H1 (cell line): ENCODE measurements around the gene SPOPL.

ENCODE experiments used
- CBX8 ChIP-seq: fragments of 300-800, 300-1000 bp; sonication (generic); IDR thresholded peaks from 2 replicates; pipeline ENCODE4 v1.7.1; 2016; ENCODE audit warnings: low read depth, low read length, borderline replicate concordance
- CEBPB ChIP-seq: IDR thresholded peaks from 2 replicates; pipeline ENCODE4 v1.6.1; 2012; ENCODE audit warnings: low read depth, low read length
- GABPA ChIP-seq: IDR thresholded peaks from 2 replicates; pipeline ENCODE4 v1.6.1; 2011; ENCODE audit warnings: mild to moderate bottlenecking, low read length, moderate library complexity, borderline replicate concordance; ENCODE audit not compliant: insufficient read depth
- JUND ChIP-seq: IDR thresholded peaks from 2 replicates; pipeline ENCODE4 v1.6.1; 2011; ENCODE audit warnings: mild to moderate bottlenecking, improper control_type of control experiment, low read length
- POLR2A ChIP-seq, 2 experiments: IDR thresholded peaks; 1 replicate in 1 of 2; 2 replicates in 1 of 2; pipeline ENCODE4 v1.6.1; 2011; ENCODE audit warnings: low read depth in 2 of 2, low read length in 2 of 2, mild to moderate bottlenecking in 2 of 2; ENCODE audit errors: control extremely low read depth in 1 of 2
- SP4 ChIP-seq: IDR thresholded peaks from 2 replicates; pipeline ENCODE4 v1.6.1; 2012; ENCODE audit warnings: low read length, inconsistent platforms
- TAF1 ChIP-seq: IDR thresholded peaks from 2 replicates; pipeline ENCODE4 v1.6.1; 2011; ENCODE audit warnings: mild to moderate bottlenecking, low read depth, low read length
- YY1 ChIP-seq: IDR thresholded peaks from 2 replicates; pipeline ENCODE4 v1.6.1; 2011; ENCODE audit warnings: low read depth, mild to moderate bottlenecking, low read length
- TF ChIP-seq, protein P1 (sequence below), 3 experiments: IDR thresholded peaks; 1 replicate in 2 of 3; 2 replicates in 1 of 3; pipeline versions ENCODE4 v1.5.1 to v1.6.1; 2011; ENCODE audit warnings: low read length in 3 of 3, mild to moderate bottlenecking in 3 of 3, inconsistent platforms in 2 of 3, low read depth in 1 of 3, moderate library complexity in 1 of 3; ENCODE audit not compliant: insufficient read depth in 1 of 3; ENCODE audit errors: control extremely low read depth in 1 of 3
- TF ChIP-seq, protein P2 (sequence below): IDR thresholded peaks from 2 replicates; pipeline ENCODE4 v1.6.1; 2011; ENCODE audit warnings: low read length, improper control_type of control experiment

DNA sequence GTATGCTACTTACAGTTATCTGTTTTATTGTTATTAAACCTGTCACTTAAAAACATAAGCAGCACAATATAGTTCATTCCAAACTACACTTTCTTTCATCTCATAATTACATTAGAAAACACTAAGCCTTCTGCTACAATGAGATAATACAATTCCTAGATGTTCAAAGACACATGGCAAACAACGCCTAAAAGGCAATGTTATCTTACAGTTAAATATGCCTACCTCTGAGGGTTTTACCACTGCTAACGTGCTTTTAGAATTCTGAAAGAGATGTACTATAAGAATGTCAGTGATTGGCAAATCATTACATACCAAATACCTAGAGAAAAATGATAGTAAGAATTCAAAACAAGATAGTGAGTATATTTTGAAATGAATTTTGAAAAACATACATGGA is 46.8 kb upstream of the SPOPL start:
- TF ChIP-seq POLR2A (IDR thresholded peaks at IDR 0.05; ENCODE audit: control extremely low read depth in 1 of 2, low read depth in 2 of 2, low read length in 2 of 2) (no peak), JUND (no peak), CEBPB (no peak), SP4 (no peak), GABPA (no peak), TAF1 (no peak), CBX8 (no peak), YY1 (no peak)
- TF ChIP-seq, protein P1, sequence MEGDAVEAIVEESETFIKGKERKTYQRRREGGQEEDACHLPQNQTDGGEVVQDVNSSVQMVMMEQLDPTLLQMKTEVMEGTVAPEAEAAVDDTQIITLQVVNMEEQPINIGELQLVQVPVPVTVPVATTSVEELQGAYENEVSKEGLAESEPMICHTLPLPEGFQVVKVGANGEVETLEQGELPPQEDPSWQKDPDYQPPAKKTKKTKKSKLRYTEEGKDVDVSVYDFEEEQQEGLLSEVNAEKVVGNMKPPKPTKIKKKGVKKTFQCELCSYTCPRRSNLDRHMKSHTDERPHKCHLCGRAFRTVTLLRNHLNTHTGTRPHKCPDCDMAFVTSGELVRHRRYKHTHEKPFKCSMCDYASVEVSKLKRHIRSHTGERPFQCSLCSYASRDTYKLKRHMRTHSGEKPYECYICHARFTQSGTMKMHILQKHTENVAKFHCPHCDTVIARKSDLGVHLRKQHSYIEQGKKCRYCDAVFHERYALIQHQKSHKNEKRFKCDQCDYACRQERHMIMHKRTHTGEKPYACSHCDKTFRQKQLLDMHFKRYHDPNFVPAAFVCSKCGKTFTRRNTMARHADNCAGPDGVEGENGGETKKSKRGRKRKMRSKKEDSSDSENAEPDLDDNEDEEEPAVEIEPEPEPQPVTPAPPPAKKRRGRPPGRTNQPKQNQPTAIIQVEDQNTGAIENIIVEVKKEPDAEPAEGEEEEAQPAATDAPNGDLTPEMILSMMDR (IDR thresholded peaks at IDR 0.05; ENCODE audit: control extremely low read depth in 1 of 3, insufficient read depth in 1 of 3, low read depth in 1 of 3, low read length in 3 of 3): no peak
- TF ChIP-seq, protein P2, sequence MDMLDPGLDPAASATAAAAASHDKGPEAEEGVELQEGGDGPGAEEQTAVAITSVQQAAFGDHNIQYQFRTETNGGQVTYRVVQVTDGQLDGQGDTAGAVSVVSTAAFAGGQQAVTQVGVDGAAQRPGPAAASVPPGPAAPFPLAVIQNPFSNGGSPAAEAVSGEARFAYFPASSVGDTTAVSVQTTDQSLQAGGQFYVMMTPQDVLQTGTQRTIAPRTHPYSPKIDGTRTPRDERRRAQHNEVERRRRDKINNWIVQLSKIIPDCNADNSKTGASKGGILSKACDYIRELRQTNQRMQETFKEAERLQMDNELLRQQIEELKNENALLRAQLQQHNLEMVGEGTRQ: no peak
